Posterior cingulate gyrus (tissue), 11 donors: ENCODE results near the gene IFT22.
"Not testable (repeated sequence)": the region's sequence is repeated elsewhere in the genome, so short reads cannot be mapped to it uniquely, and the experiment has no call there.

Experiments
- DNase-seq, 10 donors: peaks; one replicate each; pipeline versions ENCODE4 v3.0.0 to v3.0.0-alpha.2; 2020 to 2021; ENCODE audit warnings: mixed read lengths in 3 of 10
- intact Hi-C: fragments of 100-400 bp; cut with DNase I; formaldehyde crosslinking; loops from one replicate; pipeline ENCODE4 v1.15.1; 2023

IFT22 gene

DNA sequence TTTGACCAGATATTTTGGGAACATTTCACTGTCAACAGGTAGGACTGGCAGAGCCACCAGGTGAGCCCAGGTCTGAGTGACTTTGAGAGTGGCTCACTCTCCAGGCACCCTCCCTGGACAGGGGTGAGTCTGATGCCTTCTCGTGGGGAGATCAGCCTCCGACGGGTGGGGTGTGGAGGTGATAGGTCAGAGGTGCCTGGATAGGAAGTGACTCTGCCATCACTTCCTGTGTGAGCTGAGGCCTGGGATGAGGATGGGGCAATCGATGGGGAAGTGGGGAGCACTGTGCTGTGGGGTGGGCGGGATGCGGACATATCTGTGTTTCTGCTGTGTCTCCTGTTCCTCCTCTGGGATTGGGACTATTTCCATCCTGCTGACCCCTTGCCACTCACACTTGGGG lies 34.6 kb downstream of the IFT22 start:
- peak in 3 of 10 donors; percentile 19 to 34 (median 33) for DNase-seq
- intact Hi-C loops = loop anchor here (10.0 kb wide), 1 partner anchor 52 kb away; the partner anchor contains the start of gene CLDN15

DNA sequence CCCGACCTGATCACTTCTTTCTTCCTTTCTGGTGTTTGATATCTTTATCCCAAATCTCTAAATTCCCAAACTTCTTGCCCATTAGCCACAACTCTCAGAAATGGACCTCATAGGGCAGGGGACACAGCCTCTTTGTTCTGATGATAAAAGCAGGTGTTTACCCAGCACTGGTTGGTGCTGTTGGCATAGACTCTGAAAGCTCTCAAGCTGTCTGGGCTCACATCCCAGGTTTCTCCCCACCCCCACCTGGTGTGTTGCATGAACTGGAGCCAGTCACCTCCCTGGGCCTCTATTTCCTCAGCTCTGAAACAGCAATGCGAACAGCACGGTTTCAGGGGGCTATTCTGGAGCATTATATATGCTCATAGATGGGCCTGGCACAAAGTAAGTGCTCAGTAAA lies 35.7 kb downstream of the IFT22 start:
- DNase-seq = peak in 3 of 10 donors; percentile 23 to 61 (median 52)
- intact Hi-C loops = loop anchor here (10.0 kb wide), 1 partner anchor 51 kb away; the partner anchor contains the start of gene CLDN15

- intact Hi-C loops = loop anchor here (10.0 kb wide), 1 partner anchor 50 kb away; the partner anchor contains the start of gene CLDN15
- peak in 3 of 10 donors; percentile 47 to 75 (median 69) for DNase-seq
Observed at GRCh38 chr7:101285171-101285570, 36.4 kb downstream of the IFT22 start.

- intact Hi-C loops = loop anchor here (10.0 kb wide), 1 partner anchor 46 kb away; the partner anchor contains the start of gene CLDN15
- DNase-seq = peak in 3 of 10 donors; percentile 3 to 28 (median 8)
Observed at GRCh38 chr7:101280912-101281311, 40.7 kb downstream of the IFT22 start.

DNA sequence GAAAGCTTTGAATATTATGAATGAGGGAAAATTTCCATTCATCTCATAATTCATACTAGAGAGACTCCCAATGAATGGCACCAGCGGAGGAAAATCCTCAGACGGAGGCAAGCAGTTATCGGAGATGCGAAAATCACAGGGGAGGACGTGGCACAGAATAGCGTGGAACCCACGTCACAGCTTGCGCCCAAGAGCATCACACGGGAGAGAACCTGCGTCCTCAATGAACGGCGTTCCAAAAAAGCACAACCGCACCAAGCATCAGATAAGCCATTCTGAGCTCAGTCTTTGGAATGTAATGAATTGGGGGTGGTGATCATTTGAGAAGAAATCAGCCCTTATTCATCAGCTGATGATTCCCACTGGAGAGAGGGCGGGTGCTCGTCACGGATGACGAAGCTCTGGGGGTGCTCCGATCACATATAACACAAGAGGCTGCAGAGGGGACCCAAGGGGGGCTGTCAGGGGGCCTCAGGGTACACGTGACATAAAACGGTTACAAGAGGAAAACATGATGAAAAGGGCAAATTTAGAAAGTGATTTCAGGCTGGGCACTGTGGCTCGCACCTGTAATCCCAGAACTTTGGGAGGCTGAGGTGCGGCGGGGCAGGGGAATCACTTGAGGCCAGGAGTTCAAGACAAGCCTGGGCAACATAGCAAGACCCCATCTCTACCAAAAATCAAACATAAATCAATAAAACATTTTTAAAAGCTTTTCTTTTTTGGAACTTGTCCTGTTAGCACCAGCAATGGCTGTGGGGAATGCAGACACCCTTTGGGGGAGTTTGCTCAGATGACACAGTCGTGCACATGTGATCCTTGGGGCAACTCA lies 42.9 kb downstream of the IFT22 start:
- intact Hi-C loops = no loop called here
- DNase-seq = peak in 3 of 10 donors; percentile 53 to 77 (median 63)

DNA sequence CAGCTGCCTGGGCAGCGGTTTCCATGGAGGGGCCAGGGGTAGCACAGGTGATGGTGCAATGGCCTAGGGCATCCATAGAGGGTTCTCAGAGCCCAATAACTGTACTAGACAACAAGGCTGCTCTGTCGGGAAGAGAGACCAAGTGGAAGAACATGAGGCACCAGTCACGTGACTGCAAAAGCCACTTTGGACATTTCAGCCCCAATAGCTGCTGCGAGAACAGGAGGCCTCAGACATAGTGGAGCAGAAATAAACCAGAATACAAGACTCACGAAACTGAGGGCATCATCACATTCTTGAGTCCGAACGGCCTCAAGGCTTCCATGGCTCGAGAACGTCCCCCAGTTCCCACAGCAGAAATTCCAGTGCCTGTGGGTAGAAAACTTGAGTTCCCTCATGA lies 44.5 kb downstream of the IFT22 start:
- intact Hi-C loops = no loop called here
- peak in 3 of 10 donors; percentile 10 to 12 (median 12) for DNase-seq

DNA sequence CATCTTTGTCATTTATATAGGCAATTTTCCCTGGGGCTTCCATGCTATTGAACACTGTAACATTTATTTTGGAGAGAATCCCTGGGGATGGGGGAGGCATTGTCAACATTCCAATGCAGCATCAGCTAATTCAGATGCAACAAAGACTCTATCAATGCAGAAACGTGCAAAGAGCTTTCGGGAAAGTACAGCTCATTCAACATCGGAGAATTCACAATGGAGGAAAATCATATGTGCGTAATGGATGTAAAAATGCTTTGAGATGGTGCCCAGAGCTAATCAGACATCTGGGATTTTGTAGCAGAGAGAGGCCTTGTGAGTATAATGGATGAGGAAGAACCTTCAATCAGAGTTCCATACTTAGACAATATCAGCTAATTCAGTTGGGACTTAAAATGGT lies 48.4 kb downstream of the IFT22 start:
- DNase-seq = no peak
- intact Hi-C loops = no loop called here

- intact Hi-C loops = no loop called here
- DNase-seq = no peak
Observed at GRCh38 chr7:101271021-101271420, 50.6 kb downstream of the IFT22 start.

DNA sequence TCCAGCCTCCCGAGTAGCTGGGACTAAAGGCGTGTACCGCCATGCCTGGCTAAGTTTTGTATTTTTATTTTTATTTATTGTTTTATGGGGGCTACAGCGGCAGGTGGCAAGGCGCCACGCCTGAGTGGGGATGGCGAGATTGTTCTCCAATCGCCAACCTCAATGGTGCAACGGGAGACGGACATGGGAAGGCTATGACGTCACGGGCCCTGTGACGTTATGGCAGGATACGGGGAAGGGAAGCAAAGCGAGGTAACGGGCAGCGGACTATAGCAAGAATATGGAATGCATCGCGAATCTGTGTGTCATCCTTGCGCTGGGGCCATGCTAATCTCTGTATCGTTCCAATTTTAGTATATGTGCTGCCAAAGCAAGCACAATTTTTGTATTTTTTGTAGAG lies 51.9 kb downstream of the IFT22 start:
- intact Hi-C loops = no loop called here
- peak in 3 of 10 donors; percentile 24 to 32 (median 30) for DNase-seq

GRCh38 chr7:101265622-101266516 lies 55.7 kb downstream of the IFT22 start:
- intact Hi-C loops = no loop called here
- DNase-seq = peak in 3 of 10 donors; percentile 12 to 56 (median 22)

GRCh38 chr7:101264102-101264706 lies 57.4 kb downstream of the IFT22 start:
- DNase-seq = peak in 3 of 10 donors; percentile 3 to 39 (median 15)

More at GRCh38 chr7:101264102-101264706, 57.4 kb downstream of the IFT22 start:
- intact Hi-C loops = not testable (repeated sequence)
